ENCODE results near the gene GSTO2. TPM values are rescaled to one million over a fixed set of nuclear protein-coding genes. Genes with fewer than 3 reads are reported as not detected.
A peak's percentile ranks its signal among the peaks of the same experiment; 100 is the strongest.

The GSTO2 gene
- total RNA-seq, 1 donor from 2014 or later, result 1.2 TPM

GRCh38 chr10:104258209-104258608 is 10.8 kb upstream of the GSTO2 start:
- peaks cover 71% of the 10 kb centered on the region for H3K79me2 ChIP-seq (ENCODE audit: insufficient read depth, low read length)

GRCh38 chr10:104259456-104259855 is 9.5 kb upstream of the GSTO2 start:
- no peak for TF ChIP-seq EZH2 (IDR thresholded peaks at IDR 0.05; ENCODE audit: insufficient read depth, low read length)
- TF ChIP-seq CTCF (IDR thresholded peaks at IDR 0.05; ENCODE audit: insufficient read depth, low read depth, low read length), result no peak
- Histone ChIP-seq H3K4me2 (ENCODE audit: low read length) (peak overlapping the region; percentile 57), H3K4me3 (ENCODE audit: insufficient read depth, low read depth, low read length) (no peak overlapping the region), H2AFZ (ENCODE audit: low read depth, low read length) (no peak overlapping the region), H3K27ac (ENCODE audit: low read depth, low read length) (peak overlapping the region; percentile 67), H4K20me1 (ENCODE audit: insufficient read depth, low read length) (peaks cover 38% of the 10 kb centered on the region), H3K36me3 (ENCODE audit: insufficient read depth, low read length) (peaks cover 54% of the 10 kb centered on the region), H3K9ac (ENCODE audit: low read length) (peak overlapping the region; percentile 37), H3K27me3 (ENCODE audit: insufficient read depth, low read length) (no peaks in the 10 kb centered on the region), H3K4me1 (ENCODE audit: insufficient read depth, low read length) (peaks cover 32% of the 10 kb centered on the region), H3K79me2 (ENCODE audit: insufficient read depth, low read length) (peaks cover 79% of the 10 kb centered on the region), H3K9me3 (ENCODE audit: insufficient read depth, low read depth, low read length) (no peaks in the 10 kb centered on the region)
- Mint-ChIP-seq H3K9me3 (ENCODE audit: unreplicated experiment) (no peaks in the 10 kb centered on the region), H3K4me3 (ENCODE audit: unreplicated experiment) (peak overlapping the region; percentile 47), H3K36me3 (ENCODE audit: low read depth, unreplicated experiment) (peaks cover 16% of the 10 kb centered on the region), H3K27ac (ENCODE audit: unreplicated experiment) (peak overlapping the region; percentile 73), H3K27me3 (ENCODE audit: low read depth, unreplicated experiment) (no peaks in the 10 kb centered on the region), H3K4me1 (ENCODE audit: low read depth, unreplicated experiment) (peaks cover 40% of the 10 kb centered on the region)
- FAIRE-seq (no peak), DNase-seq (ENCODE audit: low read depth) (no peak)

More at GRCh38 chr10:104258209-104258608, 10.8 kb upstream of the GSTO2 start:
- H3K27ac ChIP-seq (ENCODE audit: low read depth, low read length), result no peak overlapping the region
- H3K36me3 ChIP-seq (ENCODE audit: insufficient read depth, low read length), result peaks cover 43% of the 10 kb centered on the region
- peak overlapping the region; percentile 0 for H3K4me2 ChIP-seq (ENCODE audit: low read length)
- peaks cover 38% of the 10 kb centered on the region for H4K20me1 ChIP-seq (ENCODE audit: insufficient read depth, low read length)
- H2AFZ ChIP-seq (ENCODE audit: low read depth, low read length), result no peak overlapping the region
- H3K27ac Mint-ChIP-seq (ENCODE audit: unreplicated experiment), result no peak overlapping the region
- H3K27me3 Mint-ChIP-seq (ENCODE audit: low read depth, unreplicated experiment), result no peaks in the 10 kb centered on the region
- no peaks in the 10 kb centered on the region for H3K9me3 ChIP-seq (ENCODE audit: insufficient read depth, low read depth, low read length)
- H3K9me3 Mint-ChIP-seq (ENCODE audit: unreplicated experiment), result no peaks in the 10 kb centered on the region
- peaks cover 18% of the 10 kb centered on the region for H3K36me3 Mint-ChIP-seq (ENCODE audit: low read depth, unreplicated experiment)
- no peak overlapping the region for H3K4me3 Mint-ChIP-seq (ENCODE audit: unreplicated experiment)
- FAIRE-seq (no peak), DNase-seq (ENCODE audit: low read depth) (no peak)
- H3K9ac ChIP-seq (ENCODE audit: low read length), result no peak overlapping the region
- peaks cover 47% of the 10 kb centered on the region for H3K4me1 Mint-ChIP-seq (ENCODE audit: low read depth, unreplicated experiment)
- H3K4me3 ChIP-seq (ENCODE audit: insufficient read depth, low read depth, low read length), result no peak overlapping the region
- H3K4me1 ChIP-seq (ENCODE audit: insufficient read depth, low read length), result peaks cover 37% of the 10 kb centered on the region
- no peaks in the 10 kb centered on the region for H3K27me3 ChIP-seq (ENCODE audit: insufficient read depth, low read length)
- TF ChIP-seq CTCF (IDR thresholded peaks at IDR 0.05; ENCODE audit: insufficient read depth, low read depth, low read length) (no peak), EZH2 (IDR thresholded peaks at IDR 0.05; ENCODE audit: insufficient read depth, low read length) (no peak)

- Histone ChIP-seq H3K9ac (ENCODE audit: low read length) (peak overlapping the region; percentile 37), H2AFZ (ENCODE audit: low read depth, low read length) (no peak overlapping the region), H4K20me1 (ENCODE audit: insufficient read depth, low read length) (peaks cover 40% of the 10 kb centered on the region), H3K9me3 (ENCODE audit: insufficient read depth, low read depth, low read length) (no peaks in the 10 kb centered on the region), H3K4me1 (ENCODE audit: insufficient read depth, low read length) (peaks cover 32% of the 10 kb centered on the region), H3K27ac (ENCODE audit: low read depth, low read length) (peak overlapping the region; percentile 67), H3K79me2 (ENCODE audit: insufficient read depth, low read length) (peaks cover 79% of the 10 kb centered on the region), H3K4me2 (ENCODE audit: low read length) (peak overlapping the region; percentile 57), H3K36me3 (ENCODE audit: insufficient read depth, low read length) (peaks cover 61% of the 10 kb centered on the region), H3K4me3 (ENCODE audit: insufficient read depth, low read depth, low read length) (peak overlapping the region; percentile 1), H3K27me3 (ENCODE audit: insufficient read depth, low read length) (no peaks in the 10 kb centered on the region)
- DNase-seq (ENCODE audit: low read depth) (no peak), FAIRE-seq (no peak)
- H3K27ac Mint-ChIP-seq (ENCODE audit: unreplicated experiment), result peak overlapping the region; percentile 73
- peaks cover 16% of the 10 kb centered on the region for H3K36me3 Mint-ChIP-seq (ENCODE audit: low read depth, unreplicated experiment)
- no peaks in the 10 kb centered on the region for H3K9me3 Mint-ChIP-seq (ENCODE audit: unreplicated experiment)
- H3K4me3 Mint-ChIP-seq (ENCODE audit: unreplicated experiment), result peak overlapping the region; percentile 34
- H3K27me3 Mint-ChIP-seq (ENCODE audit: low read depth, unreplicated experiment), result no peaks in the 10 kb centered on the region
- TF ChIP-seq EZH2 (IDR thresholded peaks at IDR 0.05; ENCODE audit: insufficient read depth, low read length), result no peak
- TF ChIP-seq CTCF (IDR thresholded peaks at IDR 0.05; ENCODE audit: insufficient read depth, low read depth, low read length), result no peak
- H3K4me1 Mint-ChIP-seq (ENCODE audit: low read depth, unreplicated experiment), result peaks cover 40% of the 10 kb centered on the region
Measured at GRCh38 chr10:104259999-104260774, 8.8 kb upstream of the GSTO2 start.
